IgD-negative memory B cell (primary cell): Measurements from ENCODE around the gene TPPP. TPM values are rescaled to one million over a fixed set of nuclear protein-coding genes. Genes with fewer than 3 reads are reported as not detected.
"Not testable (repeated sequence)": the region's sequence is repeated elsewhere in the genome, so short reads cannot be mapped to it uniquely, and the experiment has no call there.

Source experiments
- H3K27ac Mint-ChIP-seq, 3 donors: one replicate each; pipeline ENCODE4 v1.8.0; 2020 to 2022; ENCODE audit warnings: mild to moderate bottlenecking in 3 of 3, mixed read lengths in 3 of 3, moderate library complexity in 1 of 3
- H3K27me3 Mint-ChIP-seq: one replicate; pipeline ENCODE4 v1.8.0; 2021; ENCODE audit warnings: mixed read lengths
- H3K36me3 Mint-ChIP-seq: one replicate; pipeline ENCODE4 v1.8.0; 2020; ENCODE audit warnings: mild to moderate bottlenecking, mixed read lengths
- H3K4me1 Mint-ChIP-seq, 3 donors: one replicate each; pipeline ENCODE4 v1.8.0; 2020 to 2022; ENCODE audit warnings: mixed read lengths in 3 of 3, mild to moderate bottlenecking in 1 of 3
- H3K4me3 Mint-ChIP-seq, 4 donors: one replicate each; pipeline ENCODE4 v1.8.0; 2020 to 2022; ENCODE audit warnings: mild to moderate bottlenecking in 4 of 4, mixed read lengths in 4 of 4, moderate library complexity in 3 of 4
- H3K9me3 Mint-ChIP-seq, 3 donors: one replicate each; pipeline ENCODE4 v1.8.0; 2020 to 2021; ENCODE audit warnings: mixed read lengths in 3 of 3, mild to moderate bottlenecking in 1 of 3
- polyA plus RNA-seq: library from polyadenylated mRNA; unstranded; fragments of 300-500 nt; fragmentation: Illumina TruSeq; gene quantifications from one replicate; pipeline ENCODE4 v1.2.3, GENCODE V29; 2021

TPPP gene
- polyA plus RNA-seq, 1 donor from 2014 or later = not detected

DNA sequence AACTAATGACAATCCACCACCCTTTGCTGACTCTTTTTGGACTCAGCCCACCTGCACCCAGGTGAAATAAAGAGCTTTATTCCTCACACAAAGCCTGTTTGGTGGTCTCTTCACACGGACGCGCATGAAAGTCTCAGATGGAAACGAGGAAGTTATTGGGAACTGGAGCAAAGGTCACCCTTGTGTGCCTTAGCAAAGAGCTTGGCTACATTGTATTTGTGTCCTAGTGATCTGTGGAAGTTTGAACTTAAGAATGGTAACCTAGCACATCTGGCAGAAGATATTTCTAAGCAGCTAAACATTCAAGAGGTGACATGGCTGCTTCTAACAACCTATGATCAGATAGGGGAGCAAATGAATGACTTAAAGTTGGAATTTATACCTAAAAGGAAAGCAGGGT lies 15.2 kb upstream of the TPPP start:
- not testable (repeated sequence) for H3K27me3 Mint-ChIP-seq, H3K4me3 Mint-ChIP-seq, H3K36me3 Mint-ChIP-seq, H3K9me3 Mint-ChIP-seq, H3K27ac Mint-ChIP-seq, H3K4me1 Mint-ChIP-seq

GRCh38 chr5:706127-706526 lies 13.0 kb upstream of the TPPP start:
- H3K27me3 Mint-ChIP-seq, H3K4me3 Mint-ChIP-seq, H3K9me3 Mint-ChIP-seq, H3K4me1 Mint-ChIP-seq, H3K36me3 Mint-ChIP-seq, H3K27ac Mint-ChIP-seq: not testable (repeated sequence)

- not testable (repeated sequence) for H3K4me1 Mint-ChIP-seq, H3K9me3 Mint-ChIP-seq, H3K27ac Mint-ChIP-seq, H3K27me3 Mint-ChIP-seq, H3K4me3 Mint-ChIP-seq, H3K36me3 Mint-ChIP-seq
Measured at GRCh38 chr5:696753-697702, 3.9 kb upstream of the TPPP start.

DNA sequence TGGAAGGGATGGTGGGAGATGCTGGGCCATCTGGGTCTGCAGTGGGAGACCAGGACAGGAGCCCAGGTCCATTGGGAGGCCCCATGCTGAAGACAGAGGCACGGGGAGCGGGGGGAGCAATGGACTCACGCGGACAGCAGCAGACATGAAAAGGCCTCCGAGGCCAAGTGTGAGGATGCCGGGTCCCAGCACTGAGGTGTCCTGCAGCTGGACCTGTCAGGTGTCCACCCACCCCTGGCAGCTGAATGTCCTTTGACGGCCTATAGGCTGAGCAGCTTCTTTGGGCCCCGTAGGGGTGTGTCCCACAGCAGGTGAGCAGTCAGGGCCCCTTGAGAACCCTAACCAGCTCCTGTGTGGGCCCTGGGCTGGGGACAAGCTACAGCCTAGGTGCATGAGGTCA lies 3.0 kb upstream of the TPPP start:
- H3K27ac Mint-ChIP-seq, H3K9me3 Mint-ChIP-seq, H3K4me1 Mint-ChIP-seq, H3K36me3 Mint-ChIP-seq, H3K4me3 Mint-ChIP-seq, H3K27me3 Mint-ChIP-seq: not testable (repeated sequence)

- H3K36me3 Mint-ChIP-seq, H3K4me3 Mint-ChIP-seq, H3K4me1 Mint-ChIP-seq, H3K27me3 Mint-ChIP-seq, H3K9me3 Mint-ChIP-seq, H3K27ac Mint-ChIP-seq: not testable (repeated sequence)
Measured at GRCh38 chr5:695475-695874, 2.3 kb upstream of the TPPP start.

- H3K9me3 Mint-ChIP-seq, H3K27me3 Mint-ChIP-seq, H3K36me3 Mint-ChIP-seq, H3K27ac Mint-ChIP-seq, H3K4me1 Mint-ChIP-seq: not testable (repeated sequence)
- H3K4me3 Mint-ChIP-seq = peak overlapping the region in 2 of 4 donors; percentile 25 to 76
Measured at GRCh38 chr5:694042-694431, 885 bp upstream of the TPPP start.

DNA sequence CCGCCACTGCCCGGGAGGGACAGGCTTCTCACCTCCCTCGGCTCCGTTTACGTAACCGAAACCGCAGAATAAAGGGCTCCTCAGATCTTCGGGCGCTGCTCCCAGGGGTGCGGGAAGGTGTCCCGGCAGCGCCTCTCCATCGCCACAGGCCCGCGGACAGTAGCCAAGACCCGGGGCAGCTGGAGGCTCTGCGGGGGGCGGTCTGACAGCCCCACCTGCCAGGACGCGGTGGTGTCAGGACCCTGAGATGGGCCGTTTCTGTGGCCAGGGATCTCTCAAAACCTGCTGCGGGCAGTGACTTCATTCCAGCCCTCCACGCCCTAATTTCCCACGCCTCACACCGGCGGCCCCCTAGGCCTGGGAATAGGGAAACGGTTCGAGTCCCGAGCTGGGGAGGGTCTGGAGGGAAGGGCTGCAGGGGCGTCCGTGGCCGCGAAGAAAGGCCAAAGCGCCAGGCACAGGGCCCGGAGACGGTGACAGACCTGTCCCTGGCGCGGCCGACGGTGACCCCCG lies 567 bp downstream of the TPPP start:
- not testable (repeated sequence) for H3K27me3 Mint-ChIP-seq, H3K36me3 Mint-ChIP-seq, H3K27ac Mint-ChIP-seq, H3K9me3 Mint-ChIP-seq, H3K4me1 Mint-ChIP-seq
- H3K4me3 Mint-ChIP-seq = peak overlapping the region in 2 of 4 donors; percentile 51 to 57

DNA sequence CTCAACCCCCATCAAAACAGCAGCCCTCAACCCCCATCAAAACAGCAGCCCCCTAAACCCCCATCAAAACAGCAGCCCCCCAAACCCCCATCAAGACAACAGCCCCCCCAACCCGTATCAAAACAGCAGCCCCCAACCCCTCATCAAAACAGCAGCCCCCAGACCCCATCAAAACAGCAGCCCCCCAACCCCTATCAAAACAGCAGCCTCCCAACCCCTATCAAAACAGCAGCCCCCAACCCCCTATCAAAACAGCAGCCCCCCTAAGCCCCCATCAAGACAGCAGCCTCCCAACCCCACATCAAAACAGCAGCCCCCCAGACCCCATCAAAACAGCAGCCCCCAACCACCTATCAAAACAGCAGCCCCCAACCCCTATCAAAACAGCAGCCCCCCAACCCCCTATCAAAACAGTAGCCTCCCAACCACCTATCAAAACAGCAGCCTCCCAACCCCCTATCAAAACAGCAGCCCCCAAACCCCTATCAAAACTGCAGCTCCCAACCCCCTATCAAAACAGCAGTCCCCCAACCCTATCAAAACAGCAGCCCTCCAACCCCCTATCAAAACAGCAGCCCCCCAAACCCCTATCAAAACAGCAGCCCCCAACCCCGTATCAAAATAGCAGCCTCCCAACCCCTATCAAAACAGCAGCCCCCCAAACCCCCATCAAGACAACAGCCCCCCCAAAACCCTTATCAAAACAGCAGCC lies 1.2 kb downstream of the TPPP start:
- Mint-ChIP-seq H3K27ac (no peak overlapping the region), H3K4me1 (no peaks in the 10 kb centered on the region), H3K9me3 (no peaks in the 10 kb centered on the region), H3K27me3 (no peaks in the 10 kb centered on the region), H3K36me3 (no peaks in the 10 kb centered on the region), H3K4me3 (no peak overlapping the region)

GRCh38 chr5:691049-691448 lies 2.1 kb downstream of the TPPP start:
- not testable (repeated sequence) for H3K4me3 Mint-ChIP-seq, H3K27me3 Mint-ChIP-seq, H3K9me3 Mint-ChIP-seq, H3K27ac Mint-ChIP-seq, H3K36me3 Mint-ChIP-seq, H3K4me1 Mint-ChIP-seq

GRCh38 chr5:690293-690692 lies 2.9 kb downstream of the TPPP start:
- not testable (repeated sequence) for H3K9me3 Mint-ChIP-seq, H3K27ac Mint-ChIP-seq, H3K27me3 Mint-ChIP-seq, H3K36me3 Mint-ChIP-seq, H3K4me3 Mint-ChIP-seq, H3K4me1 Mint-ChIP-seq

DNA sequence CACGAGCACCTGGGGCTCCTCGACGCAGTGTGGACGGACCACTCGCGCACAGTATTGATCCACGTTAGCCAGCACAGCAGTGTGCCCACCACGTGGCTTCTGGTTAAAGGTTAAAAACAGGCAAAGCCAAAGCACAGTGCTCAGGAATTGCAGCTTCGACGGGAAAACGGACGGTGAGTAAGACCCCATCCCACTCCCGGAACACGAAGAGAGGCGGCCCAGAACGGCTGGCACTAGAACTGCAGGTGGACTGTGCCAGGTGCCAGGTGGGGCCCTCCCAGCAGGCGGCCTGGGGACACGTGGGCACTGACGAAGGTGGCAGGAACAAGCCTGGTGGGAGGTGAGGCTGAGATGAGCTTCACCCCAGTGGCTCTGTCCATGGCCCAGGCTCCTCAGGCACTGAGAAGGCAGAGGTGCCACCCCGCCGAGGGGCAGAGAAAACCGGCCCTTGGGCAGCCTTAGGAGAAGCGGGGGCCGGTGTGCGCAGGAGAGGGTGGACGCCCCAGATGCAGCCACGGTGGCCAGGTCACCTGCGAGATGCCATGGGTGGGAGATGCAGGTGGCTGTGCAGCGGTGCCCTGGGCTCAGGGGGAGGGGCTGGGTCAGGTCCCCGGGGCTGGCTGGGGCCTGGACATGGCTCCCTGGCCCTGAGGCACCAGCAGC lies 4.7 kb downstream of the TPPP start:
- H3K36me3 Mint-ChIP-seq, H3K9me3 Mint-ChIP-seq, H3K27ac Mint-ChIP-seq, H3K4me1 Mint-ChIP-seq, H3K4me3 Mint-ChIP-seq: not testable (repeated sequence)
- peaks cover 14% of the 10 kb centered on the region for H3K27me3 Mint-ChIP-seq

- H3K4me1 Mint-ChIP-seq, H3K36me3 Mint-ChIP-seq, H3K4me3 Mint-ChIP-seq, H3K27ac Mint-ChIP-seq, H3K9me3 Mint-ChIP-seq: not testable (repeated sequence)
- H3K27me3 Mint-ChIP-seq = peaks cover 16% of the 10 kb centered on the region
Measured at GRCh38 chr5:686936-687335, 6.2 kb downstream of the TPPP start.

DNA sequence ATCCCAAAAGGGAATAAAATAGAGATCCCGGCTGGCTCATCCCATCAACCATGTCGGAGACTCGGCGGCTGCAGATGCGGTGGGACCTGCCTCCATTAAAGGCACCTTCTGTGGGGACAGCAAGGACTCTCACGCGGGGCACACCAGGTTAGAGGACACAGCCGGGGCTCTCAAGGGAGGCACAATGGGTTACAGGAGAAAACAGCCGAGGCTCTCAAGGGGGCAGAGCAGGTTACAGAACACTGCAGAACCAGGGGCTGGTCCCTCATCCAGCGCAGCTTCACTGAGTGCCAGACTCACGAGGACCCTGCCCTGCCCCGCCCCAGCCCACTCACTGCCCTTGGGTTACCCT lies 7.0 kb downstream of the TPPP start:
- H3K4me3 Mint-ChIP-seq, H3K4me1 Mint-ChIP-seq, H3K9me3 Mint-ChIP-seq, H3K27ac Mint-ChIP-seq, H3K36me3 Mint-ChIP-seq: not testable (repeated sequence)
- H3K27me3 Mint-ChIP-seq = peaks cover 16% of the 10 kb centered on the region

DNA sequence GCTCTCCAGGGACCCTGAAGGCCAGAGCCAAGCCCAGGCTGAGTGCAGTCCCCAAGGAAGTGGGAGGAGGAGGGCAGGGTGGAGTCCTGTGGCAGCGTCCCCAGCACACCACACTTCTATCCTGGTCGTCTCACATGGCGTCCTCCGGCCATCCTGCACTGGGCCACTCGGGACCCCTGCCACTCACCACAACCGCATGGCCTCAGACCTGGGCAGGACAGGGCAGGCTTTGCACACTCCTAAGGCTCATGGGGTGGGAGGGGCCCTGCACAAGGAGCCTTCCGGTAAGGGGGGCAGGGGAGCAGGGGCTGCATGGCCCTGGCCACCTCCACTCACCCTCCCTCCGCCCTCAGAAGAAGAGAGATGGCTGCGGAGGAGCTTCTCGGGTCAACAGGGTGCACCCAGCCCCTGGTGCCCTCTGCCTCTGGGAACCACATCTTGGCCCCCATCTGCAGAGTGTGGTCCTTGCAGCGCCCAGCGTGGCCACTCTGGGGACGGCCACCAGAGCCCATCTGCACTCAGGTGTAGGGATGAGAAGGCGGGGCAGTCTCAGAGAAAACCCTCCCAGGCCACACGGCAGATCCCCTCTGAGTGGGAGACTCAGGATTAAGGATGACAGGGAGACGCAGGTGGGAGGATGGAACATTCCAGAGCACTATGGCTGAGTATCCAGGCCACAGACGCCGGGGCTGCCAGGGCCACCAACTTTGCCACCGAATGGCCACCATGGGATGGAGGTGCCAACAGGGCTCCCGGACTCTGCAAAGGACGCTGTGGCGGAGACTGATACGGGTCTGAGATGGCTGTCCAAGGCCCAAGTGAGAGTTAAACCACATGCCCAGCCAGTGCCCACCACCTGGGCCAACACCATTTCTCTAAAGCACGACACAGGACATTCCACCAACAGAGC lies 7.6 kb downstream of the TPPP start:
- H3K4me1 Mint-ChIP-seq = no peaks in the 10 kb centered on the region

DNA sequence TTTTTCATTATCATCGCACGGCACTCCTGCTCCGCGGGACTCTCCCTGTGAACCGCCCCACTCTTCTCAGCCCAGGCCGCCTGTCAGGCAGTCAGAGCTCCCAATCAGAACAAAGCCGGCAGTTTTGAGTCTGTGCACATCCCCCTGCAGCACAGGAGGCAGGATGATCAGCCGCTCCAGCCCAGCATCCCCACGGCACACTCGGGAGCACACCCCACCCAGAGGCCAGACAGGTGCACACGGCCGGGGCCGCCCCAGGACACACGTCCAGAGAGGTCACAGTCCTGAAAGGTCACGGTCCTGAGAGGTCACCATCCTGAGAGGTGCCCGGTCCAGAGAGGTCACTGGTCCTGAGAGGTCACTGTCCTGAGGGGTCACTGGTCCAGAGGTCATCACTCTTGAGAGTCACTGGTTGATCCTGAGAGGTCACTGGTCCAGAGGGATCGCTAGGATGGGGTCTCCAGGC lies 8.4 kb downstream of the TPPP start:
- Mint-ChIP-seq H3K27ac (no peak overlapping the region), H3K36me3 (no peaks in the 10 kb centered on the region), H3K4me1 (no peaks in the 10 kb centered on the region), H3K9me3 (no peaks in the 10 kb centered on the region), H3K27me3 (peaks cover 18% of the 10 kb centered on the region), H3K4me3 (no peak overlapping the region)

More for the DNA sequence above, 7.6 kb downstream of the TPPP start:
- H3K4me3 Mint-ChIP-seq = no peak overlapping the region
- no peaks in the 10 kb centered on the region for H3K36me3 Mint-ChIP-seq
- peaks cover 18% of the 10 kb centered on the region for H3K27me3 Mint-ChIP-seq
- no peaks in the 10 kb centered on the region for H3K9me3 Mint-ChIP-seq
- H3K27ac Mint-ChIP-seq = no peak overlapping the region
